ENCODE measurements around the gene RASGEF1B.

DNA sequence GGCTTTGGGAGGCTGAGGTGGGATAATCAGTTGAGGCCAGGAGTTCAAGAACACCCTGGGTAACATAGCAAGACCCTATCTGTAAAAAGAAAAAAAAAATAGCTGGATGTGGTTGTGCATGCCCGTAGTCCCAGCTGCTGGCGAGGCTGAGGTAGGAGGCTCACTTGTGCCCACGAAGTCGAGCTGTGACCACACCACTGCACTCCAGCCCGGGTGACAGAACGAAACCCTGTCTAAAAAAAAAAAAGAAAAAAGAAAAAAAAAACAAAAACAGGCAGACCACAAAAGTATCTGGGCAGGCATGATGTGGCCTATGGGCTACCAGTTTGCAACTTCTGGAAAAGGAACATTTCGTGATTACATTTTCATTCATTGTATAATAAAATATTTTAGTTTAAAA lies 38.1 kb upstream of the RASGEF1B start:
- TF ChIP-seq POLR2AphosphoS5 (IDR thresholded peaks at IDR 0.05; ENCODE audit: low read depth, low read length) (no peak), TAF1 (IDR thresholded peaks at IDR 0.05; ENCODE audit: borderline replicate concordance, low read depth, low read length) (no peak), POLR2A (IDR thresholded peaks at IDR 0.05; ENCODE audit: low read depth, low read length) (no peak)
